PFSK-1 (cell line): ENCODE data around the gene MED12.

ENCODE experiments used
- FOXP2 ChIP-seq: optimal IDR thresholded peaks from 2 replicates; pipeline ENCODE3; 2011; ENCODE audit warnings: borderline replicate concordance, control low read depth, inconsistent platforms; ENCODE audit not compliant: insufficient read depth; ENCODE audit errors: extremely low read length, extremely low read depth
- POLR2AphosphoS5 ChIP-seq: IDR thresholded peaks from 2 replicates; pipeline ENCODE4 v1.6.1; 2012; ENCODE audit warnings: low read depth, mild to moderate bottlenecking, control low read depth, low read length, moderate library complexity
- REST ChIP-seq, 2 experiments: IDR thresholded peaks; 2 replicates each; pipeline versions ENCODE4 v1.6.1 to v1.8.0; 2011 to 2012; ENCODE audit warnings: low read depth in 2 of 2, low read length in 2 of 2, control low read depth in 1 of 2, inconsistent platforms in 1 of 2, mild to moderate bottlenecking in 1 of 2, moderate library complexity in 1 of 2; ENCODE audit not compliant: insufficient read depth in 1 of 2
- SIN3A ChIP-seq: IDR thresholded peaks from 2 replicates; pipeline ENCODE4 v1.6.1; 2012; ENCODE audit warnings: mild to moderate bottlenecking, low read length, moderate library complexity, borderline replicate concordance; ENCODE audit not compliant: insufficient read depth
- TAF1 ChIP-seq: IDR thresholded peaks from 2 replicates; pipeline ENCODE4 v1.6.1; 2012; ENCODE audit warnings: low read length, control low read depth, borderline replicate concordance; ENCODE audit not compliant: insufficient read depth

The MED12 gene

GRCh38 chrX:71109051-71109450 is 9.3 kb upstream of the MED12 start:
- TF ChIP-seq FOXP2 (no peak), TAF1 (no peak), POLR2AphosphoS5 (no peak)

- no peak for TF ChIP-seq POLR2AphosphoS5
- TF ChIP-seq REST (IDR thresholded peaks at IDR 0.05; ENCODE audit: insufficient read depth in 1 of 2, low read depth in 2 of 2, low read length in 2 of 2), result no peak
- no peak for TF ChIP-seq SIN3A
- TF ChIP-seq FOXP2, result no peak
- TF ChIP-seq TAF1, result no peak
Measured at GRCh38 chrX:71111141-71111843, 7.1 kb upstream of the MED12 start, which contains the start of gene IL2RG. Gene IL2RG, minus strand, starts transcription at chrX:71111577. Its CDS starts 38 bp downstream, at chrX:71111539.

- no peak for TF ChIP-seq FOXP2
- no peak for TF ChIP-seq SIN3A
- TF ChIP-seq TAF1, result no peak
- TF ChIP-seq REST (IDR thresholded peaks at IDR 0.05; ENCODE audit: insufficient read depth in 1 of 2, low read depth in 2 of 2, low read length in 2 of 2), result no peak
- no peak for TF ChIP-seq POLR2AphosphoS5
Measured at GRCh38 chrX:71111921-71112431, 6.4 kb upstream of the MED12 start.

GRCh38 chrX:71117358-71117757 is 1.0 kb upstream of the MED12 start:
- no peak for TF ChIP-seq POLR2AphosphoS5
- TF ChIP-seq SIN3A, result no peak
- no peak for TF ChIP-seq REST (IDR thresholded peaks at IDR 0.05; ENCODE audit: insufficient read depth in 1 of 2, low read depth in 2 of 2, low read length in 2 of 2)
- no peak for TF ChIP-seq TAF1

- TF ChIP-seq SIN3A (no peak), TAF1 (no peak), FOXP2 (no peak), REST (IDR thresholded peaks at IDR 0.05; ENCODE audit: insufficient read depth in 1 of 2, low read depth in 2 of 2, low read length in 2 of 2) (no peak), POLR2AphosphoS5 (no peak)
Measured at GRCh38 chrX:71118985-71119535, 664 bp downstream of the MED12 start.
